GM19467 (cell line): ENCODE results near the gene TLR9.

ENCODE experiments used
- ATAC-seq: cut with Tn5 transposase; IDR thresholded peaks from one replicate; pipeline ENCODE4 v1.9.1; 2021; ENCODE audit warnings: mild to moderate bottlenecking, moderate library complexity; ENCODE audit not compliant: unreplicated experiment

TLR9 gene

GRCh38 chr3:52176180-52176752, 49.2 kb downstream of the TLR9 start:
- ATAC-seq: no peak

- no peak for ATAC-seq
These were observed 49.8 kb downstream of the TLR9 start for GRCh38 chr3:52175416-52176179.

GRCh38 chr3:52174896-52175295, 50.5 kb downstream of the TLR9 start:
- ATAC-seq: no peak

GRCh38 chr3:52173101-52173500, 52.3 kb downstream of the TLR9 start:
- ATAC-seq: no peak

- no peak for ATAC-seq
These were observed 53.1 kb downstream of the TLR9 start for GRCh38 chr3:52172262-52172757.

- ATAC-seq: no peak
These were observed 53.8 kb downstream of the TLR9 start for GRCh38 chr3:52171514-52172261.
